HG03571 (cell line): ENCODE data around the gene RABAC1.
"Not testable (repeated sequence)": the region's sequence is repeated elsewhere in the genome, so short reads cannot be mapped to it uniquely, and the experiment has no call there.

Experiments
- ATAC-seq: cut with Tn5 transposase; IDR thresholded peaks from one replicate; pipeline ENCODE4 v1.9.1; 2021; ENCODE audit not compliant: unreplicated experiment

The RABAC1 gene

GRCh38 chr19:41947091-41947490 lies 12.0 kb downstream of the RABAC1 start:
- ATAC-seq, result no peak

- ATAC-seq, result peak; percentile 68
These were observed 13.9 kb downstream of the RABAC1 start for GRCh38 chr19:41945135-41945766.

- ATAC-seq, result no peak
These were observed 14.8 kb downstream of the RABAC1 start for GRCh38 chr19:41944336-41944735.

- ATAC-seq, result no peak
These were observed 17.5 kb downstream of the RABAC1 start for GRCh38 chr19:41941410-41942202.

- no peak for ATAC-seq
These were observed 18.3 kb downstream of the RABAC1 start for GRCh38 chr19:41940731-41941409.

GRCh38 chr19:41939861-41940730 lies 19.0 kb downstream of the RABAC1 start:
- ATAC-seq, result no peak

GRCh38 chr19:41939209-41939608 lies 19.9 kb downstream of the RABAC1 start:
- ATAC-seq, result not testable (repeated sequence)

- ATAC-seq, result no peak
These were observed 21.3 kb downstream of the RABAC1 start for GRCh38 chr19:41937525-41938468.

GRCh38 chr19:41936961-41937360 lies 22.2 kb downstream of the RABAC1 start:
- no peak for ATAC-seq

GRCh38 chr19:41936416-41936850 lies 22.7 kb downstream of the RABAC1 start:
- no peak for ATAC-seq

GRCh38 chr19:41935760-41936415 lies 23.2 kb downstream of the RABAC1 start:
- ATAC-seq, result no peak

- no peak for ATAC-seq
These were observed 24.2 kb downstream of the RABAC1 start for GRCh38 chr19:41934849-41935374.

GRCh38 chr19:41933693-41934426 lies 25.3 kb downstream of the RABAC1 start:
- ATAC-seq, result no peak

GRCh38 chr19:41932720-41933332 lies 26.3 kb downstream of the RABAC1 start:
- ATAC-seq, result no peak

GRCh38 chr19:41932259-41932719 lies 26.8 kb downstream of the RABAC1 start:
- no peak for ATAC-seq

GRCh38 chr19:41930926-41931592 lies 28.1 kb downstream of the RABAC1 start:
- no peak for ATAC-seq

- ATAC-seq, result no peak
These were observed 28.8 kb downstream of the RABAC1 start for GRCh38 chr19:41930322-41930722.
